Fibroblast of lung (primary cell): ENCODE data around the gene TMPRSS15.

Experiments used
- CTCF ChIP-seq, 2 donors: IDR thresholded peaks in 1 of 2; conservative IDR thresholded peaks in 1 of 2; 1 replicate in 1 of 2; 2 replicates in 1 of 2; pipeline ENCODE4 v1.5.1; 2011 to 2012; ENCODE audit warnings: low read length in 2 of 2, control low read depth in 1 of 2, inconsistent platforms in 1 of 2, low read depth in 1 of 2, mild to moderate bottlenecking in 1 of 2
- EZH2 ChIP-seq: IDR thresholded peaks from 2 replicates; pipeline ENCODE4 v1.5.1; 2012; ENCODE audit warnings: low read length, control low read depth, mild to moderate bottlenecking; ENCODE audit errors: missing control alignments

GRCh38 chr21:18253799-18254198 lies 149.8 kb downstream of the TMPRSS15 start:
- TF ChIP-seq CTCF (conservative IDR thresholded peaks at IDR 0.05 in 1 of 2, IDR thresholded peaks at IDR 0.05 in 1 of 2; ENCODE audit: low read depth in 1 of 2, low read length in 2 of 2) (no peak), EZH2 (no peak)
